NCI-H2107 treated with DMSO at 0.1 percent for 48 hours (cell line): ENCODE data around the gene TMEM214.

Experiments
- DNase-seq: peaks from one replicate; lab custom pipeline; 2025; ENCODE audit not compliant: unreplicated experiment; lab: John Stamatoyannopoulos, UW

The TMEM214 gene, protein sequence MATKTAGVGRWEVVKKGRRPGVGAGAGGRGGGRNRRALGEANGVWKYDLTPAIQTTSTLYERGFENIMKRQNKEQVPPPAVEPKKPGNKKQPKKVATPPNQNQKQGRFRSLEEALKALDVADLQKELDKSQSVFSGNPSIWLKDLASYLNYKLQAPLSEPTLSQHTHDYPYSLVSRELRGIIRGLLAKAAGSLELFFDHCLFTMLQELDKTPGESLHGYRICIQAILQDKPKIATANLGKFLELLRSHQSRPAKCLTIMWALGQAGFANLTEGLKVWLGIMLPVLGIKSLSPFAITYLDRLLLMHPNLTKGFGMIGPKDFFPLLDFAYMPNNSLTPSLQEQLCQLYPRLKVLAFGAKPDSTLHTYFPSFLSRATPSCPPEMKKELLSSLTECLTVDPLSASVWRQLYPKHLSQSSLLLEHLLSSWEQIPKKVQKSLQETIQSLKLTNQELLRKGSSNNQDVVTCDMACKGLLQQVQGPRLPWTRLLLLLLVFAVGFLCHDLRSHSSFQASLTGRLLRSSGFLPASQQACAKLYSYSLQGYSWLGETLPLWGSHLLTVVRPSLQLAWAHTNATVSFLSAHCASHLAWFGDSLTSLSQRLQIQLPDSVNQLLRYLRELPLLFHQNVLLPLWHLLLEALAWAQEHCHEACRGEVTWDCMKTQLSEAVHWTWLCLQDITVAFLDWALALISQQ

DNA sequence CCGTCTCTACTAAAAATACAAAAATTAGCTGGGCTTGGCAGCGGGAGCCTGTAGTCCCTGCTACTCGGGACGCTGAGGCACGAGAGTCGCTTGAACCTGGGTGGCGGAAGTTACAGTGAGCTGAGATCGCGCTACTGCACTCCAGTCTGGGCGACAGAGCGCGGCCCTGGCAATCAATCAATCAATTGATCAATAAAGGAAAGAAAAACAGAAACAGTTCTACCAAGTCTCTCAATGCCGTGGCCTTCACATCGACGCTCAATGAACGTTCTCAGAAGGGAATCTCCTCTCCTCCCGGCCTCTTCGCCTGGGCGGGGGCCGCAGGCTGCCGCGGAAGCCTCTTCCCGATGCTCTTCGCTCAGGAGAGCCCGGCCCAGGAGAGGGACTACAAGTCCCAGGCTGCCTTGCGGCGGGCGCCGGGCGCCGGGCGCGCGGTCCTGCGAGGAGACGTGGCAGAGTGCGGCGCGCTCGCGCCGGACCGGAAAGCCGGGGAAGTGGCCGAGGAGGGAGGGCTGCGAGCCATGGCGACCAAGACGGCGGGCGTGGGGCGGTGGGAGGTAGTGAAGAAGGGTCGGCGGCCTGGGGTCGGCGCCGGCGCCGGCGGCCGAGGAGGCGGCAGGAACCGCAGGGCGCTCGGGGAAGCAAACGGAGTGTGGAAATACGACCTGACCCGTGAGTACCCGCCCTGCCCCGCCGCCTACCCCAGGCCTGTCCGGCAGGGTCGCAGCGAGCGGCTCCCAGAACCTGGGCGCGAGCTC is at the start of gene TMEM214:
TSS of gene TMEM214 (plus strand) at position 471 of the 758 bp plus-strand sequence. CDS start at position 522, 51 bp downstream.
- DNase-seq = peak; percentile 51

DNA sequence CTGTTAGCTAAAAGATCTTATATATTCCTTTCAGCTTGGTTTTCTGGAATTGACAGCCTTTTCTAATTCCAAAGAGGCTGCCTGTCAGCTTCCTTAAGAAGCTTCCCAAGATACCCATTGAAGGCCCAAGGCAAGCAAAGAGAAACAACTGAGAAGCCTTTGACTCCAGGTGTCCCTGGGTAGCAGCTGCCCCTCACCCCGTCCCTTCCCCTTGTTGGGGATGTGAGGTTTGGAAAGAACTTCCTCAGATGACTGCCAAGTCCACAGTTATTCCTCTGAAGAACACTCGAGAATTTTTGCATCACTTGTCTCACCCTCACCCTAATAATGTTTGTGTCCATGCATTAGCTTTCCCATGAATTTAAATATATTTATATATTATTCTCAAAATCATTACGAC is 49.0 kb upstream of the TMEM214 start:
- no peak for DNase-seq

DNA sequence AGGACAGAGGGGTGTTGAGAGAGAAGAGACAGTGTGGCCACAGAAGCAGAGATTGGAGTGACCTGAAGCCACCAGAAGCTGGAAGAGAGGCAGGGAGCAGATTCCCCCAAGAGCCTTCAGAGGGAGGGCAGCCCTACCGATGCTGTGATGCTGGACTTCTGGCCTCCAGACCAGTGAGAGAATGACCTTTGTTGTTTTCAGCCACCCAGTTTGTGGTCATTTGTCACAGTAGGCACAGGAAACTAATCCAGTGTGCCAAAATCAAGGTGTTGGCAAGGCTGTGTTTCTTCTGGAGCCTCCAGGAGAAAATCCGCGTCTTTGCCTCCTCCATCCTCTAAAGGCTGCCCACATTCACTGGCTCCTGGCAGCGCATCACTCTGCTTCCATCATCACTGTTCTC is 47.0 kb upstream of the TMEM214 start:
- DNase-seq = no peak

DNA sequence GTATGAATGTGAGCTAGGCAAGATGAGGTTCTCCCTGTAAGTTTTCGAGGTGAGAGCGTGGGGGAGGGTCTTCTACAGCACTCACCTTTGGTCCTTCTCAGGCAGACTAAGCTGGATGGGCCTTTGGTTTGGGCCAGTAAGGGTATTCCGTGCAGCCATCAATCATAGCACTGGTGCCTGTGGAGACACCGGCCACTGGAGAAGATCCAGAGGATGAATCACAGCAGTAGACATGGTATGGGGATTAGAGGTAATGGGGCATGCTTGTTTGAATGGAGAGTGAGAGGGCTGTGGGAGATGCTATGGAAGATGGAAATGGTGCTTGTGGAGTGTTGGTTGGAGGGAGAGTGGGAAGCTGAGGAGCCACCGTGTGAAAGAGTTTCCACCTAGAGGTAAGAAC is 46.2 kb upstream of the TMEM214 start:
- DNase-seq = no peak

DNA sequence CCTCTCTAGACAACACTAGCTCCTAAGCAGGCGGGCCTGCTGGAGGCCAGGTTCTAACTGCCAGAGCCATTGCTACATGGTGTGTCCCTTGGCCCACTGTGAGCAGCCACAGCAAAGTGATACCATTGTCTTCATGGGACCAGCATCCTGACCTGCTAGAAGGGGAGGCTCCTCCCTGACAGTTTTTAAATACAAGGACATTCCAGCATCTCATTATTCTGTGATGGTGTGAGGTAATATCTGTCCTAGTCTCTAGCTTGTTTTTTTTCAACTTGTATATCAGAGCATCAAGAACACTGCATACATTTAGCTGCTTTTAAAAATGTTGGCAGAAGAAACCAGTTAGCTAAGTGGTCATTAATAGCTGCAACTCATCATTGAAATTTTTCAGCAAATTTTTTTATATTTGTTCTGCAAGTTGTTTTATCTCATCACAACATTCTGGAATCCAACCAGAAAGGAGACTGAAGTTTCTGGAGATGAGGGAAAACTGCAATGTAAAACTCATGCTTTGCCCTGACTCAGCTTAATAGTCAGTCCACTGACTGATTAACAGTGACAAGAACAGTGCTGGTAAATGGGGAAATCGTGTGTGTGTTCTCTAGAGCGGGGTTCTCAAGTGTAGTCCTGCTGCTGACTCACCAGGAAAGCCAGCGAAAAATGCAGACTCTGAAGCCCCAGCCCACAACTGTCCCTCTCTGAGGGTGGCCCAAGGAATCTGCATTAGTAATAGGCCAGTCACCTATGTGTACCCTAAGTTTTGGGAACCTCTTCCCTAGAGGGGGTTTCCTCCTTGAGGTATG is 44.5 kb upstream of the TMEM214 start:
- no peak for DNase-seq

DNA sequence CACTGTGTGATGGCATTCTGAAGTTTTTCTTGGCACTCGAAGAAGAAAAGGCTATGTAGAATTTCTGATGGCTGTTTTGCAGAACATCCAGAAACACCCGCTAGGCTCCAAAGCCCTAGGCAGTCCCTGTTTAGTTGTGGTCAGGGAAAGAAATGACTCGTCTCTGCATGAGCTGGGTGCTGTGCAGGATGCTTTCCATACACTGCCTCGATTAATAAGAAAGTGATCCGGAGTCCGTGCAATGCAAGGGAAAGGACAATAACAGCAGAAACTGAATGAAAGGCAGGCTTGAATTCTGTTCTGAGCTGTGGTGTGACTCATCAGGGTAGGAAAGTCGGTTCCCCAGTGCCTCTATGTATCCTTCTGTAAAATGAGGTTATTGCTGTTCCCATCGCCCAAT is 43.6 kb upstream of the TMEM214 start:
- DNase-seq = no peak

DNA sequence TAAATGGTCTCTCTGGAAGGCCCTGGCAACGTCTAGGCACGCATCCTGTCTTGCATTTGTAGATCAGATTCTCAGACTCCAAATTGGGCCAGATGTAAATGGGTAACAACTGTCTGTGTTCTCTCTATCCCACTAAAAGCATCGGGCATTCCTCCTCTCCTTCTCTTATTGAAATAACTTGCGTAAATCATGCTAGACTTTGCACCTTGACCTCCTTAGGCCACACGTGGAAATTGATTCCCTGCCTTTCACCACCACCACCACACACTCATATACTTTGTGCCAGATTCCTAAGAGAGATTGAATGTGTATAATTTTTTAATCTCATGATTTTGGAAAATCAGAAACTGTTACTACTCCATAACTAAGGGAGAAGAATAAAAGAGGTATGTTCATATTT is 41.0 kb upstream of the TMEM214 start:
- no peak for DNase-seq

DNA sequence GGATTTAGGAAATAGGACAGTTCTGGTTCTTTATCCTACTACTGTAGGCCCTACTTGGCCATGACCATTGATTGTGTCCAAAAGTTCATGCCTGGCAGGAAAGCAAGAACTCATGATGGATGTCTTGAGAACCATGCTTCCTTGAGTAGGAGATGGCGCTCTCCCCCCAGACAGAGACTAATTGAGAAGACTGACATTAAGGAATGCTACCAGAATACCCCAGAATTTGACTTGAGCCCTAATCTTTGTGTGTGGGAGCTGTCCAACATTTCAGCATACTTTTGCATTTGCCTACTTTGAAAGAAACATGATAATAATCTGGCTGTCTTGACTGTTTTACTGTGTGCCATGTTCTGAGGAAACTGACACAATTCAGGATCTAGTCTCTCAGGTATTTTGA is 39.0 kb upstream of the TMEM214 start:
- no peak for DNase-seq

DNA sequence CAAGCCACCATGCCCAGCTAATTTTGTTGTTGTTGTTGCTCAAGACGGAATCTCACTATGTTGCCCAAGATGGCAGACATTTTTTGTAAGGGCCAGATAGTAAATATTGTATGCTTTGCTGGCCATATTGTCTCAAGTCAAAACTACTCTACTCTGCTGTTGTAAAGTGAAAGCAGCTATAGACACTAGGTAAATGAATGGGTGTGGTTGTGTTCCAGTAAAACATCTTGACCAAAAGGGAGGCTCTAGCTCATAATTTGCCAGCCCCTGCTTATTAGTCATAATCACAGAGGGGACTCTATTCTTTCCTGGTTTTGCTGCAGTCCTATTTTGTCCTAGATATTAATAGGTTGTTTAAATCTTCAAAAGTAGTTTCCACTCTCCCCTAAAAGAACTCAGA is 37.8 kb upstream of the TMEM214 start:
- DNase-seq = no peak

DNA sequence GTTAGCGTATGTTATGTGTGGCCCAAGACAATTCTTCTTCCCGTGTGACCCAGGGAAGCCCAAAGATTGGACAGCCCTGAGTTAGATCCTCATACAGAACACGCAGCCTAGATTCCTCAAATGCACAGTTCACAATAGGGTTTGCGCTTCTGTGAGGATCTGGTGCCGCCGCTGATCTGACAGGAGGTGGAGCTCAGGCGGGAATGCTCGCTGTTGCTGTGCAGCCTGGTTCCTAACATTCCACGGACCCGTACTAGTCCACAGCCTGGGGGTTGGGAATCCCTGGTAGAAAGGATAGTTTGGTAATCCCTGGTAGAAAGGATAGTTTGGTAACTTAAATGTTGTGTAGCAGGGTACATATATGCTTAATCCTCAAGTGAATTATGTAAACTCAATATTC is 35.4 kb upstream of the TMEM214 start:
- DNase-seq = no peak

DNA sequence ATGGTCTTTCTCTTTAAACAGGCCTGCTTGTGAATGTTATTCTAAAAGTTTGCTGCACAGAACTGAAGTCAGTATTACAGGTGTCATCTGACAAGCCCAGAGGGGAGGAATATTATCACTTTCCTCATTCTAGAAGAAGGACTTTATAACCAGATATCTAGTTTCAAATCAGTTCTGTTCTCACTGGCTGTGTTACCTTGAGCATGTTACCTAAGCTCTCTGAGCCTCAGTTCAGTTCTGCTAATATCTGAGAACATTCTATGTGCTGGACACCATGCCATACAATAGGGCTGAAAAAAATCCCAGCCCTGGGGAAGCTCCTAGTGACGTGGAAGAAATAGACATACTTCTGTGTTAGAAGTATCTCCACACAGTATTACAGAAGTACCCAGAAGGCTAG is 34.4 kb upstream of the TMEM214 start:
- DNase-seq = no peak

DNA sequence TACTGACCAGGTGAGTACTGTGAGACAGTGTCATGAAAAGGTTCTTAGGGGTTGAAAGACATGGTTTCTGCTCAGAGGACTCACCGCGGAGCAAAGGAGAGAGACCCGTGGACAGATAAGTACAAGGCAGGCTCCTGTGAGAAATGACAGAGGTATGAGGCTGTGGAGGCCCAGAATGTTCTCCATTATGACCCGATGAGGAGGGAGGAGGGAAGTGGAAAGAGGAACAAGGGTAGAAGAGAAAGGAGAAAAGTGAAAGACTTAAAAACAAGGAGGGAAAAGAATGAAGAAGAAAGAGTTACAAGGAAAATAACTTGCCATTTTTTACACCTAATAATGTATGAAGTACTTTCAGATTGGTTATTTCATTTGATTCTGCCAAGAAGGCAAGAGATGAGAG is 32.5 kb upstream of the TMEM214 start:
- DNase-seq = no peak

DNA sequence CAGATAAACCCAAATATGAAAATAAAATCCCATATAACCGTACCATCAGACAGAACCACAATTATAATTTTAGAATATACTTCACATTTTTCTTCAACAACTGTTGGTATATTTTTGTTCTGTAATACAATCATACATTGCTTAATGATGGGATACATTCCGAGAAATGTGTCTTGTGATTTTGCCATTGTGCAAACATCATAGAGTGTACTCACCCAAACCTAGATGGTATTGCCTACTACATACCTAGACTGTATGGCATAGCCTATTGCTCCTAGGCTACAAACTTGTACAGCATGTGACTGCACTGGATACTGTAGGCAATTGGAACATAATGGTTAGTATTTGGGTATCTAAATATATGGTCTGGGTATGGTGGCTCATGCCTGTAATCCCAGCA is 31.8 kb upstream of the TMEM214 start:
- DNase-seq = no peak

DNA sequence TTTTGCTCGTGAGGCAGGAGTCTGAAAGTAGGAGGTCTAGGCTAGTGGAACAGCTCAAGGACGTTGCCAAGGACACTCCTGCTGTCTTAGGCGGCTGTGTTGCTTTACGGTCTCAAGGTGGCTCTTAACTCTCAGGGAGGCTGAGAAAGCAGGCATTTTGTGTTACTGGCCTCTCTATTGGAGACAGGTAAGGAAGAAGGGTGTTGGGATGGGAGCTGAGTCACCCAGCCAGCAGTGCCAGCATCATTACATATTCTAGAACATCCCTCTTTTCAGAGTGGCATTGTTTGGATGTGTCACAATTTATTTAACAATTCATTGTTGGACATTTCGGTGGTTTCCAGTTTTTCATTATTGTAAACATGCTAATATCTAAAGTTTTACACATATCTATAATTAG is 30.8 kb upstream of the TMEM214 start:
- no peak for DNase-seq

DNA sequence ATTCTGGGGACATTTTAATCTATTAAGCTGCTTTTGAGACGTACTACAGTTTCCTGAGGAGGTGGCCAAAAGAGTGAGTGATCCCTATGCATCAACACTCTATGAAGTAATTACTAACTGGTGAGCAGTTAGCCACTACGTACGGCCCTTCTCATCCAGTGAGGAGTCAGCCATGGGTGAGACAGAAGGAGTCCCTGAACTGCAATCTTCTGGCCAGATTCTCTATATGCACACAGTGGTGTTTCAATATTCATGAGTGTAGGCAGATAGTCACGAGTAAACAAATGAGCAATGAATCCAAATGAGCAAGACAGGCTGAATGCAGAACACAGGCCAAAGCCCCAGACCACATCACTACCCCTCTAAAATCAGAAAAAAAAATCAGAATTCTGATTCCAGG is 29.8 kb upstream of the TMEM214 start:
- no peak for DNase-seq

DNA sequence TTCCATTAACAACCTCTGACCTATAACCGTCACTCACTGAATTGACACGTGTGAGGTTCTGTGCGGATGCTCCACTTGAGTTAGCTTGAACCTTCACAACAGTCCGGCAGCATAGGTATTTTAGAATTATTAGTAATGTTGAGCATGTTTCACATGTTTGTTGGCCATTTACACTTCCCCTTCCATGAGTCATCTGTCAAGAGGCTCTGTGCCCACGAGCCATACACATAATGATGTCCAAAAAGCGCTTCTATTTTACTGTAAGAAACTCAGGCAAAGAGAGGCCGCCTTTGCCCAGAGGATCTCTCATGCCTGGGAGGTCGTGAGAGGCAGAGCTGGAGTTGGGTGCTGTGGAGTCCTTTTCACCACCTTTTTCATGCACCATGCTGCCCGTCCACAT is 28.9 kb upstream of the TMEM214 start:
- no peak for DNase-seq

DNA sequence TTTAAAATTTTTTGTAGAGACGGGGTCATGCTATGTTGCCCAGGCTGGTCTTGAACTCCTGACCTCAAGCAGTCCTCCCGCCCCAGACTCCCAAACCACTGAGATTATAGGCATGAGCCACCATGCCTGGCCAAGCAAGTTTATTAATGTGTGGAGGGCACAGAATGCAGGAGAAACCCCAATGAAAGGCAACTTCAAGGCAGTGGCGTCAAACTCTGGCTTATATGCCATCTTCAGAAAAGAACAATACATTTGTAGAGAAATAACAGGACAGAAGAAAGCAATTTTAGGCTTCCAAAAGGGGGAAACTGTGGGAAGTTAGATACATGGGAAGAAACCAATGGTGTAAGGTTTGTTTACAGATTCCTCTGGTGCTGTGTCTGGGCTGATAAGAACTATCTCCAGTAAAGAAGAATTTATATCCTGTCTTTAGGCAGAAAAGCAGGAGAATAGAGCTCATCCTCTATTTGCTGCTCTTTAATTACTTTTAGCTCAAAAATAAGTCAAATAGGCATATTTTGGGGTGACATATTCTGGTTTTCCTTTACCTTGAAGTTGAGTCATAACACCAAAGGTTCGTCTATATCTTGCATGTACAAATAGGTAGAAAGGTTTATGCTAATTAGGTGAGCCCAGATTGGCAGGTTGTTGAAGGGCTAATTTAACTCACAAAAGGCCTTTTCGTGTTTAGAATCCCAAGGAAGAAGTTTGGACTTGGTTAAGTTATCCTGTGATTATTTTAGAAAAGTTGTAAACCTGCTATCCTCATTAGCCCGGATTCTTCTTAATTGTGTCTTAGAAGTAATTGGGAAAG is 26.0 kb upstream of the TMEM214 start:
- no peak for DNase-seq

DNA sequence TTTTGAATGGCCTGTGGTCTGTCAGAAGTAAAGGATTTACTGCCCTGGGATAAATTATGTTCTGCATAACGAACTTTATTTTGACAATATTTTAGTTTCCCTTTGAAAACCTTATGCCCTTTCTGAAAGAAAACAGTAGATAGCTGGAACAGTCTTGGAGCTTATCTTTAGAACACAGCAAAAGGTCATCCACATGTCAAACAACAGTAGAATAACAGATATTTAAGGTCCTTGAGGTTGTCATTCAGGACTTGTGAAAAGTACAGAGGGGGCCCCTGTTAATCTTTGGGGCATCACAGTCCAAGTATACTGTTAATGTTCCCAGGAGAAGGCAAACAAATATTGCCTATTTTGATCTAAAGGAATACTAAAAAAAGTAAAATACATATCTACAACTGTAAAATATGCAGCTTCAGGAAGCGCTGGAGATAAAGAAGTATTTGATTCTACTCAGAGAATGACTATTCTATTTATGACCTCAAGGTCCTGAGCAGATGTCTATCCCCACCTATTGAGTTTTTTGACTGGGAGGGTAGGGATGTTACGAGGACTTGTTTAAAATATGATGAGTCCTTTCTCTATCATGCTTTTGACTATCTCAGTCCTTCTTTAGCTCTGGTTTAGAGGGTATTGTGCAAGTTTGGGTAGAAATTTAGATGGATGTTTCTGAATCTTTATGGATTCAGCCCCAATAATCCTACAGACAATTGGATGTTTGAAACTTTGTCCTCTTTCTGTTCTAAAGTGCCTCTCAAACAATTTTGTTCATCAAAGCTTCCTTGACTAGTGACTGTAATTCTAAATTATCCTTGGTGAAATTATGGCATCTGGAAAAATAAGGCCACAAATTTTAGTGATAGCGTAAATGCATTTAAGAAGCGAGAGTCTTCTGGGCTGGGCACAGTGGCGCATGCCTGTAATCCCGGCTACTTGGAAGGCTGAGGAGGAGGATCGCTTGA is 25.1 kb upstream of the TMEM214 start:
- DNase-seq = no peak

DNA sequence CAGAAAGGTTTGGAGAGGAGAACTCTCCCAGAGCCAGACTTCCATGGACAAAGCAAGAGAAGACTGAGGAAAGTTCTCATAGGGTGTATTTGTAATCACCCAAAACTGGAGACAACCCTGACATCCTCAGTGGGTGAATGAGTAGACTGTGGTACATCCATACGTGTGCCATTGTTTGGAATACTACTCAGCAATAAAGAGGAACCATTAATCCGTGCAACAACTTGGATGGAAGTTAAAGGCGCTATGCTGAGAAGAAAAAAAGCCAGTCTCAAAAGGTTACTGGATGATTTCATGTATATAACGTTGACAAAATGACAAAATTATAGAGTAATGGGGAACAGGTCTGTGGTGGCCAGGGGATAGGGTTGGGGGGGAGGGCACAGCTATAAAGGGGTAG is 24.1 kb upstream of the TMEM214 start:
- DNase-seq = no peak
